ENCODE data around the gene FUT7.

The FUT7 gene

GRCh38 chr9:137031904-137032640, at the start of gene FUT7:
TSS of gene FUT7 (minus strand) at chr9:137032088. CDS start at chr9:137031991, 97 bp downstream.
- DNase-seq (ENCODE audit: low spot score), result no peak

DNA sequence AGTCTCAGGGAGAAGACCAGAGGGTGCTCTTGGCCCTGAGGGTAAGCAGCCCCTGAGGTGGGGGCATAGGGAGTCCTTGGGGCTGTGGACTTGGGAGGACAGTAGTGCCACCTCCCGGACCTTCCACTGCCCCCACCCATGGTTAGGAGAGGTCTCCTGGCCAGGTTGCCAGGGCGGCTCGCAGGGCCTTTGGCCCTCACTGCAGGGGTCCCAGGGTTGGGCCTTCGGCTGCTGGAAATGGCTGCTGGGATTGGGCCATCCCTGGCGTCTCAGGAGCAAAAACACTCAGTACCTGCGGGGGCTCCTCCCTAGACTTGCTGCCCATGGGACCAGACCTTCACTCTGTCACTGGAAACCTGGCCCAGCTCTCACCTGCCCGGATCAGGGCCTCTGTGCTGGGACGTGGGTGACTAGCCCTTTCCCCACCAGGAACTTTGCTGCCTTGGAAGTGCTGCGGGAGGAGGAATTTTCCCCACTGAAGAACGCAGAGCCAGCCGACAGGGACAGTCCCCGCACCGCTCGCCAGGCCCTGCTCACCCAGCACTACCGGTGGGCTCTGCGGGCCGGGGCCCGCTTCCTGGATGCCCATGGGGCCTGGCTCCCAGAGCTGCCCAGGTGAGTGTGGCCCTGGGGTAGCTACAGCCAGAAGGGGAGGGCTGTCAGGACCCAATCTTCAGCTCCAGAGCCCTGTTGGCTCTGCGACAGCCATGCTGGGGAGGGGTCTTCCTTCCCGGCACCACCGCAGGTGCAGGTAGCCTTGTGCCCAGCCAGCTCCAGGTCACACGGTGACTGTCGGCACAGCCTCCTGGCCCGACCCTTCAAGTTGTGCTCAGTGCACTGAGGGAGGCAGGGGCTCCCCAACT, 48.6 kb upstream of the FUT7 start:
- no peak for DNase-seq (ENCODE audit: low spot score)

GRCh38 chr9:137079401-137079787, 47.5 kb upstream of the FUT7 start:
- DNase-seq (ENCODE audit: low spot score), result no peak

GRCh38 chr9:137078701-137079400, 47.0 kb upstream of the FUT7 start:
- no peak for DNase-seq (ENCODE audit: low spot score)

DNA sequence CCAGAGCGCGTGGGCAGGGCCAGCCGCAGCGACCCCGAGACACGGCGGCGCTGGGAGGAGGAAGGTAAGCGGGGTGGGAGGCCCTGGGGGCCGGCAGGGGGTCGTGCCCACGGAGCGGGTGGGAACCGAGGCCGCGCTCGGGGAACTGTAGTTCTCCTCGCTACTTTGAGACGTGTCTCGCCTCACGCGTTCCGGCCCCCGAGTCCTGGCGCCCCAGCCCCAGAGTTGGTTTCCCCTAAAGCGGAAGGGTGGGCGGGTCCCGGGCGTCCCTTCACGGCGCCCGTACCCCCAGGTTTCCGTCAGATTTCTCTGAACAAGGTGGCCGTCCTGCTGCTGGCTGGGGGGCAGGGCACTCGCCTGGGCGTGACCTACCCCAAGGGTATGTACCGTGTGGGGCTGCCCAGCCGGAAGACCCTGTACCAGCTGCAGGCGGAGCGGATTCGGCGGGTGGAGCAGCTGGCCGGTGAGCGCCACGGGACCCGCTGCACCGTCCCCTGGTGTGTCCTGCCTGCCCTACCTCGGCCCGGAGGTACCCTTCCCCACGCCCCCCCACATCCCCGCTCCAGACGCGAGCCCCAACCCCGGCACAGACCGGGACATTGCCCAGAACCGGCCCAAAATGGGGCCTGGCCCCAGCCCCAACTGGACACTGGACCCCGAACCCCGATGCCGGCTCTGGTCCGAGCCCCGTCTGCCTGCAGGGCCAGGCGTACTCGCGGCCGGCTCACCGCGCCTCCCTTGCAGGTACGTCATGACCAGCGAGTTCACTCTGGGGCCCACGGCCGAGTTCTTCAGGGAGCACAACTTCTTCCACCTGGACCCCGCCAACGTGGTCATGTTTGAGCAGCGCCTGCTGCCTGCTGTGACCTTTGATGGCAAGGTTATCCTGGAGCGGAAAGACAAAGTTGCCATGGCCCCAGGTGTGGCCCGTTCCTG, 46.1 kb upstream of the FUT7 start:
- DNase-seq (ENCODE audit: low spot score), result no peak

DNA sequence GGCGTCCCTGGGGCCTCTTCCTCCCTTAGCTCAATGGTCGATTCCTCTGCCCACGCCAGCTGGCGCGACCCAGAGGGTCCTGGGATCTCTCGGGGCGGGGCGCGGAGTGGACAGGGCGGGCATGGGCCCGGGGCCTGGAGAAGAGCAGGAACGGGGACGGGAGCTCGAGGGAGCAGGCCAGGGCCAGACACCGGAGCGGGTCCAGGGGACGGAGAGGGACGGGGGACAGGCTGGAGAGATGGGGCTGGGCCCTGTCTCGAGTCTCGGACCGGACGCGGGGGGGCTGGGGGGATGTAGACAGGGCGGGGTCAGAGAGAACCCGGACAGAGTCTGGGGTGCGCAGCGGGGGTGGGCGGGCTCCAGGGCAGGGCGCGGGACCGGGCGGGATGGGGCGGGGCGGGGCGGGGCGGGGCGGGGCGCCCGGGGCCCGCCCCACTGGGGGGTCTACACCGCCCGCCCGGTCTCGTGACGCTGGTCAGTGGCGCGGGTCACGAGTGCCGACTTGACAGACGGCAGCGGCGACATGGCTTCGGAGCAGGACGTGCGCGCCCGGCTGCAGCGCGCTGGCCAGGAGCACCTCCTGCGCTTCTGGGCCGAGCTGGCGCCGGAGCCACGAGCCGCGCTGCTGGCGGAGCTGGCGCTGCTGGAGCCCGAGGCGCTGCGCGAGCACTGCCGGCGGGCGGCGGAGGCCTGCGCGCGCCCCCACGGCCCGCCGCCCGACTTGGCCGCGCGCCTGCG, 45.3 kb upstream of the FUT7 start, which contains the start of gene UAP1L1:
TSS of gene UAP1L1 (plus strand) at position 508 of the 738 bp plus-strand sequence. CDS start at position 524, 16 bp downstream.
- DNase-seq (ENCODE audit: low spot score), result no peak

DNA sequence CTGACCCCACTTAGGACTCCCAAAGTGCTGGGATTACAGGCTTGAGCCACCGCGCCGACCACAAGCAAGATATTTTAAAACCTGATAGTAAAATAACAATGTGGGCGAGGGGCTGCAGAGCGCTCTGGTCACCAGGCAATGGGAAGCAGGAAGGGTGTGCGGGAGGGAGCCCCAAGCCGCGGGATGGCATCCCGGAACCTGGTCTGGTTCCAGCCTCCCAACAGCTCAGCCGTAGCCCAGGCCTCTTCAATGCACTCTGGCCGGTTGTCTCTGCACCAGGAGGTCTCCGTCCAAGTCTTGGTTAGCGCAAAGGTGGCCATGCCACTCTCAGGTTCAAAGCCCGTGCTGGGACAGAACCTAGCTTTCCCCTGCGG, 44.7 kb upstream of the FUT7 start:
- no peak for DNase-seq (ENCODE audit: low spot score)

- DNase-seq (ENCODE audit: low spot score), result no peak
Observed at GRCh38 chr9:137075275-137075775, 43.4 kb upstream of the FUT7 start.

GRCh38 chr9:137074657-137075274, 42.9 kb upstream of the FUT7 start:
- DNase-seq (ENCODE audit: low spot score), result no peak

- no peak for DNase-seq (ENCODE audit: low spot score)
Observed at GRCh38 chr9:137073992-137074399, 42.1 kb upstream of the FUT7 start.

DNA sequence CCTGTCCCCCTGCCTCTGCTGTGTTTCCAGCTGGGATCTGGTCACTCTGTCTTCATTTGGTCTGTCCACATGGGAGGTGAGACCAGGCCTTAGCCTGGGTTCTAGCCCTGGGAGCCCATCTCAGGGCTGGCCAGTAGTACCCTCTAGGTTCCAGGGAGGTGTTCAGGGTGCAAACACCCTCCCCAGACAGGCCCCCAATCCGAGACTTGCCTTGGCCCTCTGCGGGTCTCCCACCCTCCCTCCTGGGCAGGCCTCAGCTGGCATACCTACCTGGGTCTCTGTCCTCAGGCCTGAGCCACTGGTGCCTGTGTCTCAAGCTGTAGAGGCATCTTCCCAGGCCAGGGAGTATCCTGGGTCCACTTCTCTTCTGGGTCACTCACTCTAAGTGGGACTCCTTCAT, 39.4 kb upstream of the FUT7 start:
- no peak for DNase-seq (ENCODE audit: low spot score)

GRCh38 chr9:137070906-137071275, 39.0 kb upstream of the FUT7 start:
- DNase-seq (ENCODE audit: low spot score), result no peak

GRCh38 chr9:137070201-137070905, 38.5 kb upstream of the FUT7 start, which contains the start of gene SAPCD2:
TSS of gene SAPCD2 (minus strand) at chr9:137070557. CDS start at chr9:137070460, 97 bp downstream.
- peak; percentile 80 for DNase-seq (ENCODE audit: low spot score)

GRCh38 chr9:137069508-137070091, 37.7 kb upstream of the FUT7 start:
- no peak for DNase-seq (ENCODE audit: low spot score)

GRCh38 chr9:137068539-137069507, 36.9 kb upstream of the FUT7 start:
- no peak for DNase-seq (ENCODE audit: low spot score)

- DNase-seq (ENCODE audit: low spot score), result peak; percentile 68
Observed at GRCh38 chr9:137067860-137068538, 36.1 kb upstream of the FUT7 start.

Measured in COLO829 (cell line).